ENCODE measurements around the gene SSU72.
"Not testable (repeated sequence)": the region's sequence is repeated elsewhere in the genome, so short reads cannot be mapped to it uniquely, and the experiment has no call there.

SSU72 gene

DNA sequence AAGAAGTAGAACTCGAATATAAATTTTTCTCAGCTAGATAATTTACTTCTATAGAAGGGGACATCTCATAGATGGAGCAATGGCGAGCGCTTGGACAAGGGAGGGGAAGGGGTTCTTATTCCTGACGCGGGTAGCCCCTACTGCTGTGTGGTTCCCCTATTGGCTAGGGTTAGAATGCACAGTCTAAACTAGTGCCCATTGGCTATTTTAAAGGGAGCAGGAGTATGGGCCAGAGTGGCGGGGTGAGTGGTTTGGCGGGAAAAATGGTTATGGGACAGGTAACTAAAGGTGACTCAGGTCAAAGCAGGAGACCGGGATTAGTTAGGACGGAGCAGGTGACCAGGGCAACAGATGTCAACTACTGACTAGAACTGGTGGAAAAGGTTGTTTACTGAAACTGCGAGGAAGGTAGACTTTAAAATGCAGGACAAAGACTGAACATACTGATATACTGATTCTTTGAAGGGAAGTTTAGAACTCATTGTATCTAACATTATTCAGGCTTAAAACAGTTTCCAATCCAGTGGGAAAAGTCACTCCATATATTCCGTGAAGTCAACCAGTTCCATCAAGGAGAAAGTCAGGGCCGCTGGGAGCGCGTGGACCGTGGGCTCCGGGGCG is 63.6 kb downstream of the SSU72 start:
- H3K9me3 ChIP-seq (ENCODE audit: control insufficient read depth in 5 of 5, low read length in 5 of 5): no peaks in the 10 kb centered on the region
- peak overlapping the region; percentile 60 to 96 (median 87) for H3K4me3 ChIP-seq (ENCODE audit: low read depth in 1 of 5, low read length in 5 of 5)
- H3K27me3 ChIP-seq (ENCODE audit: control insufficient read depth in 5 of 5, insufficient read depth in 4 of 5, low read length in 5 of 5): no peaks in the 10 kb centered on the region
- H3K4me1 ChIP-seq (ENCODE audit: control insufficient read depth in 5 of 5, insufficient read depth in 5 of 5, low read length in 5 of 5): peaks cover 2 to 18% (median 14%) of the 10 kb centered on the region in 5 donors
- H3K36me3 ChIP-seq (ENCODE audit: control insufficient read depth in 5 of 5, insufficient read depth in 5 of 5, low read length in 5 of 5): peaks cover 0 to 4% (median 0%) of the 10 kb centered on the region in 5 donors
- peak overlapping the region; percentile 44 to 88 (median 79) for H3K9ac ChIP-seq (ENCODE audit: low read length in 5 of 5)
- H3K27ac ChIP-seq (ENCODE audit: low read depth, low read length): peak overlapping the region; percentile 76

DNA sequence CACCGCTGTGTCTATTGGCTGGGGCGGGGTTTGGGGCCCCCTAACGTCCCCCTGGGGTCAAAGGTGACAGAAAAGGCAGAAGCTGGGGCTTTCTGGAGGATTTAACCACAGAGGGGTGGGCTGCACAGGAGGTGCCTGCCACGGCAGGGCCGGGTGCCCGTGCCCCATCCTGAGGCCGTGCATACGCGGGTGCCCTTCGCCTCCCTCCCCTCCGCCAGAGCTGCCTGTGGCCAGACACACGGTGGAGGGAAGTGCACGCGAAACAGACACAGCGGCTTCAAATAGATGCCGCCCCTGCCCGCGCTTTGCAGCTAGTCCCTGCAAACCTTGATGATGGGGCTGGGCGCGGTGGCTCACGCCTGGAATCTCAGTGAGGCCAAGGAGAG is 65.2 kb downstream of the SSU72 start:
- peaks cover 2 to 27% (median 17%) of the 10 kb centered on the region in 5 donors for H3K4me1 ChIP-seq (ENCODE audit: control insufficient read depth in 5 of 5, insufficient read depth in 5 of 5, low read length in 5 of 5)
- H3K9me3 ChIP-seq (ENCODE audit: control insufficient read depth in 5 of 5, low read length in 5 of 5); H3K27me3 ChIP-seq (ENCODE audit: control insufficient read depth in 5 of 5, insufficient read depth in 4 of 5, low read length in 5 of 5); H3K9ac ChIP-seq (ENCODE audit: low read length in 5 of 5); H3K36me3 ChIP-seq (ENCODE audit: control insufficient read depth in 5 of 5, insufficient read depth in 5 of 5, low read length in 5 of 5); H3K27ac ChIP-seq (ENCODE audit: low read depth, low read length); H3K4me3 ChIP-seq (ENCODE audit: low read depth in 1 of 5, low read length in 5 of 5): not testable (repeated sequence)

DNA sequence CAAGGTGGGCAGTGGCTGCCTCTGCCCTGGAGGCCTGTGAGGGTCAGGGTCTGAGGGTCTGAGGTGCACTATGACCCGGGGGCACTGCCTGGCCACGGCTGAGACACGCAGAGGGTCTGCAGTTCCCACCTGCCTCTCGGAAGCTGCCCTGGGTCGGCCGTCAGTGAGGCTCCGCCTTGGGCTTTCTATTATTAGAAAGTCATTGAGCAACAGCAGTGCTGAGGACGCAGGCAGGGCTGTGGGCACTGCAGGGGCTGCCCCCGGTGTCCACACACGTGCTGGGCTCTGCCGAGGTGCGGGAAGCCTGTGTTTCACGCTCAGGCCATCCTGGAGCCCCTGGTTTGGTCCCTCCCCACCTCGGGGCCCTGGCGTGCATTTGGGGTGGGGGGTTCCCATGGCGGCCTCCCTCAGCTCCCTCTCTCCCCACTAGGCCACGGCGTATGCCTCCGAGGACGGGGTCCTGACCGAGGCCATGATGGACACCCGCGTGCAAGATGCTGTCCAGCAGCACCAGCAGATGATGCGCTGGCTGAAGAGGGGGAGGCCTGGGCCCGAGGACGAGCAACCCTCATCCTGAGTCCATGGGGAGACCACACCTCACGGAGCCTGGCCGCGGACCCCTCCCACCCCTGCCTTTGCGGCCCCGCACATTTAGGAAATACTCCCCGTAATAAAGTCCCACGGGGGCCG is 65.7 kb downstream of the SSU72 start:
- not testable (repeated sequence) for H3K9me3 ChIP-seq (ENCODE audit: control insufficient read depth in 5 of 5, low read length in 5 of 5); H3K4me3 ChIP-seq (ENCODE audit: low read depth in 1 of 5, low read length in 5 of 5); H3K27ac ChIP-seq (ENCODE audit: low read depth, low read length); H3K27me3 ChIP-seq (ENCODE audit: control insufficient read depth in 5 of 5, insufficient read depth in 4 of 5, low read length in 5 of 5); H3K36me3 ChIP-seq (ENCODE audit: control insufficient read depth in 5 of 5, insufficient read depth in 5 of 5, low read length in 5 of 5); H3K9ac ChIP-seq (ENCODE audit: low read length in 5 of 5)
- H3K4me1 ChIP-seq (ENCODE audit: control insufficient read depth in 5 of 5, insufficient read depth in 5 of 5, low read length in 5 of 5): peaks cover 2 to 27% (median 17%) of the 10 kb centered on the region in 5 donors

GRCh38 chr1:1507305-1507704 is 67.4 kb downstream of the SSU72 start:
- H3K27ac ChIP-seq (ENCODE audit: low read depth, low read length): no peak overlapping the region
- H3K36me3 ChIP-seq (ENCODE audit: control insufficient read depth in 5 of 5, insufficient read depth in 5 of 5, low read length in 5 of 5): no peaks in the 10 kb centered on the region
- H3K9me3 ChIP-seq (ENCODE audit: control insufficient read depth in 5 of 5, low read length in 5 of 5): no peaks in the 10 kb centered on the region
- no peak overlapping the region for H3K4me3 ChIP-seq (ENCODE audit: low read depth in 1 of 5, low read length in 5 of 5)
- H3K27me3 ChIP-seq (ENCODE audit: control insufficient read depth in 5 of 5, insufficient read depth in 4 of 5, low read length in 5 of 5): no peaks in the 10 kb centered on the region
- H3K4me1 ChIP-seq (ENCODE audit: control insufficient read depth in 5 of 5, insufficient read depth in 5 of 5, low read length in 5 of 5): peaks cover 2 to 18% (median 12%) of the 10 kb centered on the region in 5 donors
- no peak overlapping the region for H3K9ac ChIP-seq (ENCODE audit: low read length in 5 of 5)

DNA sequence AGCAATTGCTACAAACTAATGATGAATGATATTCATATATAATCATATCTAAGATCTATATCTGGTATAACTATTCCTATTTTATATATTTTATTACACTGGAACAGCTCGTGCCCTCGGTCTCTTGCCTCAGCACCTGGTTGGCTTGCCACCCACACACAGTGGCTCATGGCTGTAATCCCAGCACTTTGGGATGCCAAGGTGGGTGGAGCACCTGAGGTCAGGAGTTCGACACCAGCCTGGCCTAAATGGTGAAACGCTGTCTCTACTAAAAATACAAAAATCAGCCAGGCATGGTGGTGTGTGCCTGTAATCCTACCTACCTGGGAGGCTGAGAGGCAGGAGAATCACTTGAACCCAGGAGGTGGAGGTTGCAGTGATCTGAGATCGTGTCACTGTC is 68.9 kb downstream of the SSU72 start:
- H3K9ac ChIP-seq (ENCODE audit: low read length in 5 of 5): peak overlapping the region in 1 of 5 donors; percentile 20

GRCh38 chr1:1505366-1505798 is 69.3 kb downstream of the SSU72 start:
- H3K9me3 ChIP-seq (ENCODE audit: control insufficient read depth in 5 of 5, low read length in 5 of 5); H3K9ac ChIP-seq (ENCODE audit: low read length in 5 of 5); H3K27me3 ChIP-seq (ENCODE audit: control insufficient read depth in 5 of 5, insufficient read depth in 4 of 5, low read length in 5 of 5); H3K27ac ChIP-seq (ENCODE audit: low read depth, low read length); H3K36me3 ChIP-seq (ENCODE audit: control insufficient read depth in 5 of 5, insufficient read depth in 5 of 5, low read length in 5 of 5); H3K4me1 ChIP-seq (ENCODE audit: control insufficient read depth in 5 of 5, insufficient read depth in 5 of 5, low read length in 5 of 5): not testable (repeated sequence)
- H3K4me3 ChIP-seq (ENCODE audit: low read depth in 1 of 5, low read length in 5 of 5): peak overlapping the region in 1 of 5 donors; percentile 46

More for the DNA sequence above, 68.9 kb downstream of the SSU72 start:
- not testable (repeated sequence) for H3K36me3 ChIP-seq (ENCODE audit: control insufficient read depth in 5 of 5, insufficient read depth in 5 of 5, low read length in 5 of 5); H3K4me3 ChIP-seq (ENCODE audit: low read depth in 1 of 5, low read length in 5 of 5); H3K4me1 ChIP-seq (ENCODE audit: control insufficient read depth in 5 of 5, insufficient read depth in 5 of 5, low read length in 5 of 5); H3K9me3 ChIP-seq (ENCODE audit: control insufficient read depth in 5 of 5, low read length in 5 of 5); H3K27ac ChIP-seq (ENCODE audit: low read depth, low read length); H3K27me3 ChIP-seq (ENCODE audit: control insufficient read depth in 5 of 5, insufficient read depth in 4 of 5, low read length in 5 of 5)

- H3K36me3 ChIP-seq (ENCODE audit: control insufficient read depth in 5 of 5, insufficient read depth in 5 of 5, low read length in 5 of 5); H3K4me1 ChIP-seq (ENCODE audit: control insufficient read depth in 5 of 5, insufficient read depth in 5 of 5, low read length in 5 of 5); H3K27me3 ChIP-seq (ENCODE audit: control insufficient read depth in 5 of 5, insufficient read depth in 4 of 5, low read length in 5 of 5); H3K27ac ChIP-seq (ENCODE audit: low read depth, low read length); H3K9ac ChIP-seq (ENCODE audit: low read length in 5 of 5); H3K9me3 ChIP-seq (ENCODE audit: control insufficient read depth in 5 of 5, low read length in 5 of 5): not testable (repeated sequence)
- peak overlapping the region in 1 of 5 donors; percentile 46 for H3K4me3 ChIP-seq (ENCODE audit: low read depth in 1 of 5, low read length in 5 of 5)
These were observed 69.8 kb downstream of the SSU72 start for GRCh38 chr1:1504777-1505365.

GRCh38 chr1:1495461-1495975 is 79.1 kb downstream of the SSU72 start:
- not testable (repeated sequence) for H3K9ac ChIP-seq (ENCODE audit: low read length in 5 of 5); H3K4me3 ChIP-seq (ENCODE audit: low read depth in 1 of 5, low read length in 5 of 5); H3K27me3 ChIP-seq (ENCODE audit: control insufficient read depth in 5 of 5, insufficient read depth in 4 of 5, low read length in 5 of 5); H3K4me1 ChIP-seq (ENCODE audit: control insufficient read depth in 5 of 5, insufficient read depth in 5 of 5, low read length in 5 of 5); H3K27ac ChIP-seq (ENCODE audit: low read depth, low read length)
- Histone ChIP-seq H3K9me3 (ENCODE audit: control insufficient read depth in 5 of 5, low read length in 5 of 5) (peaks cover 0 to 16% (median 8%) of the 10 kb centered on the region in 5 donors), H3K36me3 (ENCODE audit: control insufficient read depth in 5 of 5, insufficient read depth in 5 of 5, low read length in 5 of 5) (peaks cover 4 to 41% (median 33%) of the 10 kb centered on the region in 5 donors)

DNA sequence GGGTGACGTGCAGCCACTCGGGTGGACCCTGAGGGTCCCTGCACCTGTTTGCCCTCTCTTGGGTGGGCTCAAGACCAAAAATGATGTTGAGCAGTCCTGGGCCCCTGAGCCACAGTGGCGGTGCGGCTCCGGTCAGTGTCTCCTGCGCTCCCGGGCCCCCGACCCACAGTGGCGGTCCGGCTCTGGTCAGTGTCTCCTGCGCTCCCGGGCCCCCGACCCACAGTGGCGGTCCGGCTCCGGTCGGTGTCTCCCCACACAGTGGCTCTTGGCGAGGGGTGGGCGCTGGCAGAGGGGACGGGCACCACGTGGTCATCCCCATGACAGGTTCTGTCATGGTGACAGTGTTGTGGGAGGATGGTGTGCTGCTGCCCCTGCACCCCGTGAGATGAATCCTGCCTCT is 80.4 kb downstream of the SSU72 start:
- H3K4me3 ChIP-seq (ENCODE audit: low read depth in 1 of 5, low read length in 5 of 5); H3K27ac ChIP-seq (ENCODE audit: low read depth, low read length); H3K27me3 ChIP-seq (ENCODE audit: control insufficient read depth in 5 of 5, insufficient read depth in 4 of 5, low read length in 5 of 5); H3K4me1 ChIP-seq (ENCODE audit: control insufficient read depth in 5 of 5, insufficient read depth in 5 of 5, low read length in 5 of 5); H3K9ac ChIP-seq (ENCODE audit: low read length in 5 of 5): not testable (repeated sequence)
- peaks cover 0 to 16% (median 8%) of the 10 kb centered on the region in 5 donors for H3K9me3 ChIP-seq (ENCODE audit: control insufficient read depth in 5 of 5, low read length in 5 of 5)
- peaks cover 4 to 53% (median 44%) of the 10 kb centered on the region in 5 donors for H3K36me3 ChIP-seq (ENCODE audit: control insufficient read depth in 5 of 5, insufficient read depth in 5 of 5, low read length in 5 of 5)
